Measurements from ENCODE around the gene KRT2. TPM values are rescaled to one million over a fixed set of nuclear protein-coding genes. Genes with fewer than 3 reads are reported as not detected.

Gene KRT2
- total and polyA plus RNA-seq, 9 of the 15 experiments (the other 6 are each of a cell fraction or from before 2014, with no cell fraction given): 0.03 to 0.69 (median 0.07) TPM; not detected in 2

GRCh38 chr12:52632656-52633055 lies 19.4 kb downstream of the KRT2 start:
- H3K4me2 ChIP-seq (ENCODE audit: insufficient read depth, low read length): no peak overlapping the region
- no peaks in the 10 kb centered on the region for H3K9me1 ChIP-seq (ENCODE audit: control insufficient read depth, insufficient read depth, low read length)
- no peak overlapping the region for H3K27ac ChIP-seq (ENCODE audit: extremely low read depth, low read depth, low read length)
- H3K27me3 ChIP-seq (ENCODE audit: control insufficient read depth in 2 of 2, insufficient read depth in 2 of 2, low read length in 2 of 2): no peaks in the 10 kb centered on the region
- no peak overlapping the region for H3K9ac ChIP-seq (ENCODE audit: insufficient read depth in 1 of 2, low read depth in 2 of 2, low read length in 2 of 2)
- ATAC-seq (no peak), DNase-seq (ENCODE audit: extremely low read depth in 1 of 4, low spot score in 3 of 4) (no peak), FAIRE-seq (no peak)
- ChIA-PET POLR2A (interaction anchor here (1.0 kb wide), 1 partner anchor 25 kb away, joined by 3 read pairs; no protein-coding TSS in a partner anchor), CTCF (ENCODE audit: low intra/inter-chr PET ratio) (no interaction called here)
- in situ Hi-C loops (cut with MboI): no loop called here
- no peaks in the 10 kb centered on the region for H3K36me3 ChIP-seq (ENCODE audit: control insufficient read depth, insufficient read depth, low read length)
- intact Hi-C loops (cut with micrococcal nuclease): no loop called here
- H3K9me3 ChIP-seq (replicated peaks; ENCODE audit: control insufficient read depth, insufficient read depth, low read depth, low read length): no peaks in the 10 kb centered on the region
- H3K4me3 ChIP-seq: no peak overlapping the region
- no TSS peak for BruUV-seq (replicated peaks)
- no peaks in the 10 kb centered on the region for H3K79me2 ChIP-seq (ENCODE audit: control insufficient read depth, insufficient read depth, low read length)
- H4K20me1 ChIP-seq (replicated peaks; ENCODE audit: control insufficient read depth, insufficient read depth, low read length): no peaks in the 10 kb centered on the region
- 66% methylated on average over 4 of the region's 4 CpGs for WGBS (ENCODE audit: insufficient coverage, low coverage, missing lambda C conversion rate)
- H3K4me1 ChIP-seq (replicated peaks in 1 of 2; ENCODE audit: control insufficient read depth in 2 of 2, insufficient read depth in 2 of 2, low read length in 2 of 2): peaks cover 8 to 33% of the 10 kb centered on the region in 2 experiments
- H2AFZ ChIP-seq (ENCODE audit: low read depth, low read length): no peak overlapping the region
- no peak for TF ChIP-seq MBD1 (CRISPR knock-in tag; IDR thresholded peaks at IDR 0.05)
- no peak for TF ChIP-seq RBFOX2 (IDR thresholded peaks at IDR 0.05; ENCODE audit: low read depth, low read length)
- no peak for TF ChIP-seq POLR2AphosphoS5 (IDR thresholded peaks at IDR 0.05; ENCODE audit: control insufficient read depth, insufficient read depth, low read depth, low read length)
- no peak for TF ChIP-seq ETS1 (conservative IDR thresholded peaks at IDR 0.05; ENCODE audit: control insufficient read depth, low read depth, low read length)
- TF ChIP-seq CHD7 (IDR thresholded peaks at IDR 0.05; ENCODE audit: low read depth, low read length): no peak
- no peak for TF ChIP-seq ELF1 (tag; IDR thresholded peaks at IDR 0.05)
- no peak for TF ChIP-seq ZNF217 (CRISPR knock-in tag; IDR thresholded peaks at IDR 0.05)
- TF ChIP-seq MCM5 (IDR thresholded peaks at IDR 0.05; ENCODE audit: low read depth): no peak
- no peak for TF ChIP-seq BDP1 (IDR thresholded peaks at IDR 0.05; ENCODE audit: insufficient read depth, insufficient read length)

Data from K562 (cell line).